GM21360 (cell line): Measurements from ENCODE around the gene TMPRSS3.

Source experiments
- ATAC-seq: cut with Tn5 transposase; IDR thresholded peaks from one replicate; pipeline ENCODE4 v1.9.1; 2021; ENCODE audit warnings: mild to moderate bottlenecking, moderate library complexity; ENCODE audit not compliant: unreplicated experiment

TMPRSS3 gene

GRCh38 chr21:42395905-42396651, at the start of gene TMPRSS3:
TMPRSS3 (minus strand) TSS chr21:42396052; CDS start chr21:42395417, 635 bp downstream.
- no peak for ATAC-seq

GRCh38 chr21:42445311-42445710, 49.5 kb upstream of the TMPRSS3 start:
- ATAC-seq: no peak

- no peak for ATAC-seq
Measured at GRCh38 chr21:42444745-42445059, 48.9 kb upstream of the TMPRSS3 start.

- ATAC-seq: no peak
Measured at GRCh38 chr21:42443876-42444744, 48.3 kb upstream of the TMPRSS3 start.

- ATAC-seq: no peak
Measured at GRCh38 chr21:42443181-42443785, 47.4 kb upstream of the TMPRSS3 start.

- ATAC-seq: no peak
Measured at GRCh38 chr21:42441963-42442362, 46.1 kb upstream of the TMPRSS3 start.

- peak; percentile 55 for ATAC-seq
Measured at GRCh38 chr21:42440187-42440792, 44.4 kb upstream of the TMPRSS3 start.

- no peak for ATAC-seq
Measured at GRCh38 chr21:42439284-42440186, 43.7 kb upstream of the TMPRSS3 start.

GRCh38 chr21:42438316-42439205, 42.7 kb upstream of the TMPRSS3 start:
- ATAC-seq: no peak

- no peak for ATAC-seq
Measured at GRCh38 chr21:42437786-42438185, 41.9 kb upstream of the TMPRSS3 start.

- no peak for ATAC-seq
Measured at GRCh38 chr21:42436914-42437313, 41.1 kb upstream of the TMPRSS3 start.

- no peak for ATAC-seq
Measured at GRCh38 chr21:42435833-42436232, 40.0 kb upstream of the TMPRSS3 start.

- no peak for ATAC-seq
Measured at GRCh38 chr21:42435401-42435800, 39.5 kb upstream of the TMPRSS3 start.

- no peak for ATAC-seq
Measured at GRCh38 chr21:42434884-42435283, 39.0 kb upstream of the TMPRSS3 start.

- ATAC-seq: no peak
Measured at GRCh38 chr21:42433946-42434551, 38.2 kb upstream of the TMPRSS3 start.

- no peak for ATAC-seq
Measured at GRCh38 chr21:42432695-42433094, 36.8 kb upstream of the TMPRSS3 start.

- ATAC-seq: no peak
Measured at GRCh38 chr21:42431196-42431595, 35.3 kb upstream of the TMPRSS3 start.

- ATAC-seq: no peak
Measured at GRCh38 chr21:42430521-42430920, 34.7 kb upstream of the TMPRSS3 start.

GRCh38 chr21:42429856-42430255, 34.0 kb upstream of the TMPRSS3 start:
- no peak for ATAC-seq
